HUES6 (cell line): ENCODE results near the gene ADCY6.

Source experiments
- H3K27ac ChIP-seq: 2 replicates; pipeline ENCODE4 v1.7.0; 2013; ENCODE audit warnings: low read depth, mild to moderate bottlenecking, low read length, inconsistent platforms
- H3K27me3 ChIP-seq: 2 replicates; pipeline ENCODE4 v1.6.1; 2013; ENCODE audit warnings: low read length; ENCODE audit not compliant: control insufficient read depth, insufficient read depth
- H3K36me3 ChIP-seq: 2 replicates; pipeline ENCODE4 v1.6.1; 2013; ENCODE audit warnings: low read length; ENCODE audit not compliant: control insufficient read depth, insufficient read depth
- H3K4me1 ChIP-seq: 2 replicates; pipeline ENCODE4 v1.6.1; 2013; ENCODE audit warnings: low read length; ENCODE audit not compliant: control insufficient read depth, insufficient read depth
- H3K4me3 ChIP-seq: 2 replicates; pipeline ENCODE4 v1.5.1; 2013; ENCODE audit warnings: low read depth, low read length
- H3K9ac ChIP-seq: one replicate; pipeline ENCODE4 v1.6.1; 2013; ENCODE audit warnings: mild to moderate bottlenecking, low read length
- H3K9me3 ChIP-seq: 2 replicates; pipeline ENCODE4 v1.6.1; 2013; ENCODE audit warnings: low read depth, low read length; ENCODE audit not compliant: control insufficient read depth, insufficient read depth

The ADCY6 gene

DNA sequence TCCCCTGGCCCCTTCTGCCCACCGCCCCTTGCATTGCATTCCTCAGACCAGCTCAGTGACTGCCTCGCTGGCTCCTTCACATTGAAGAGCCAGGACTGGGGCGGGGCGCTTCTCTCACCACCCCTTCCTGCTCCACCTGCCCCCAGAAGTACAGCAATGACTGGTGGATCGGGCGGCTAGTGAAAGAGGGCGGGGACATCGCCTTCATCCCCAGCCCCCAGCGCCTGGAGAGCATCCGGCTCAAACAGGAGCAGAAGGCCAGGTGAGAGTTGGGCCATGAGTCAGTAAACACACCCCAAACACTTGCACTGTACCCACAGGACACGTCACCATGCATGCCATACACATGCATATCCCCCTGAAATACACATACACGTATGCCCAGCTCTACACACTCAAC is 35.2 kb upstream of the ADCY6 start:
- Histone ChIP-seq H3K9me3 (no peaks in the 10 kb centered on the region), H3K27me3 (peaks cover 15% of the 10 kb centered on the region), H3K36me3 (peaks cover 29% of the 10 kb centered on the region), H3K9ac (no peak overlapping the region), H3K4me1 (peaks cover 22% of the 10 kb centered on the region), H3K27ac (no peak overlapping the region), H3K4me3 (no peak overlapping the region)

DNA sequence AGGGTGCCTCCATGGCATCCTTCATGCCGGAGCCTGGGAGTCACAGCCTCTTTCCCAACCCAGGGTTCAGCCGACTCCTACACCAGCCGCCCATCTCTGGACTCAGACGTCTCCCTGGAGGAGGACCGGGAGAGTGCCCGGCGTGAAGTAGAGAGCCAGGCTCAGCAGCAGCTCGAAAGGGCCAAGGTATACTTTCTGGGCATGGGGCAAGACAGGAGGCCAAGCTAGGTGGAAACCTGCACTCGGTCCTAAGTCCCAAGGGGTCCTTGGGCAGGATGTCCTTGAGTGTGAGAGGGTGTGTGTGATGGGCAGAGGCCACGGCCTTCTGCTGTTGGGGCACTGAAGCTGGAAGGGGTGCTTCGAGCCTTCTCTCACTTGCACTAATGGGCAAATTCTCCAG is 34.4 kb upstream of the ADCY6 start:
- no peak overlapping the region for H3K4me3 ChIP-seq
- H3K9ac ChIP-seq = no peak overlapping the region
- peaks cover 19% of the 10 kb centered on the region for H3K27me3 ChIP-seq
- H3K27ac ChIP-seq = no peak overlapping the region
- peaks cover 20% of the 10 kb centered on the region for H3K36me3 ChIP-seq
- peaks cover 23% of the 10 kb centered on the region for H3K4me1 ChIP-seq
- H3K9me3 ChIP-seq = no peaks in the 10 kb centered on the region

DNA sequence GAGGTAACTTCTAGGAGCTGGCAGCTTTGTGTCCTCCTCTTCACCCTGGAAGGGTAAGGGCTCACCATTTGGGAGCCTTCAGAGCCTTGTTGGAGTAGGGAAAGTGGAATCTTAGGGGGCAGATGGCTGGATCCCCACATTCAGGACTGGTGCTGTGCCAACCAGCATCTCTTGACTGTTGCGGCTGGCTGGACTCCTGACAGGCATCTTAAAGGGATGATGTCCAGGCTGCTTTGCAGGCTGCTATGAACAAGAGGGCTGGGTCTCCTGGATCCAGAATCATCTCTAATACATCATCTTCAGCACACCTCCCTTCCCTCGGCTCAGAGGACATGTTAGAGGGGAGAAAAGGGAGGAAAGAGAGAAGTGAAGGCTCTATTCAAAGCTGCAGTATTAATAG is 33.8 kb upstream of the ADCY6 start:
- H3K4me3 ChIP-seq = no peak overlapping the region
- H3K9me3 ChIP-seq = no peaks in the 10 kb centered on the region
- H3K4me1 ChIP-seq = peaks cover 25% of the 10 kb centered on the region
- no peak overlapping the region for H3K9ac ChIP-seq
- H3K36me3 ChIP-seq = peaks cover 16% of the 10 kb centered on the region
- H3K27ac ChIP-seq = no peak overlapping the region
- peaks cover 25% of the 10 kb centered on the region for H3K27me3 ChIP-seq

- Histone ChIP-seq H3K27ac (no peak overlapping the region), H3K36me3 (peaks cover 12% of the 10 kb centered on the region), H3K27me3 (peaks cover 31% of the 10 kb centered on the region), H3K4me1 (peaks cover 30% of the 10 kb centered on the region), H3K9ac (no peak overlapping the region), H3K9me3 (no peaks in the 10 kb centered on the region), H3K4me3 (no peak overlapping the region)
These were observed 33.2 kb upstream of the ADCY6 start for GRCh38 chr12:48822139-48822538.

GRCh38 chr12:48819986-48820725 is 31.3 kb upstream of the ADCY6 start:
- H3K27ac ChIP-seq = no peak overlapping the region
- H3K4me3 ChIP-seq = no peak overlapping the region
- H3K36me3 ChIP-seq = 0 out of 2 replicates have a peak, but pooled peaks cover 6% of the 10 kb centered on the region
- no peak overlapping the region for H3K9ac ChIP-seq
- peaks cover 39% of the 10 kb centered on the region for H3K4me1 ChIP-seq
- no peaks in the 10 kb centered on the region for H3K9me3 ChIP-seq
- H3K27me3 ChIP-seq = peaks cover 46% of the 10 kb centered on the region

DNA sequence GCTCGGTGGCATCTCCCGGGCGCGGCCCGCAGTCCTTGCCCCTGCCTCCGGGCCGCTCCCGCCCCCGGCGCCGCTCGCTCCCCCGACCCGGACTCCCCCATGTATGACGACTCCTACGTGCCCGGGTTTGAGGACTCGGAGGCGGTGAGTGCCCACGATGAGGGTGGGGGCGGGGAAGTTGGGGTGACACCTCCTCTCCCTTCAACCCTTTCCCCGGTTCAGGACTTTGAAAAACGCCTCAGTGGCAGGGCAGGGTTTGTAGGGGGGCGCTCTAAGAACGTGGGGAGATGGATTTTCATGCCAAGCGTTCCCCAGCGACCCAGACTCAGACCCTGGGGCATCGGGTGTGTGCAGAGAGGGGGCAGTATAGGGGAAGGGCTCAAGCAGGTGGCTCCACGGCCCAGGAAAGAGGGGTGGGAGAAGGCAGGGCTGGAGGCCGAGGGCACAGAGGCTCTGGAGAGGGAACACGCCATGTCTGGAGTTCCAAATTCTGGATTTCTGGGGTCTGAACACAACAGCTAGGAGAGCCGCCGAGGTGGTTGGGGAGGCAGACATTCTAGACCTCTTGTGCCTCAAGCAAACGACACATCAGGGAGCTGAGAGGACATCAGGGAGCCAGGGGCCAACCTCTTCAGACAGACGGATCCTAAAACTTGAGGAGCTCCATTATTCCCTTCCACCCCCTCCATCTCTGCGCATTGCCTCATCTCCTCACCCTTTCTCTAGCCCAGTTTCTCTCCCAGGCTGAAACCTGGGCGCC is 30.1 kb upstream of the ADCY6 start:
- H3K4me1 ChIP-seq = peaks cover 34% of the 10 kb centered on the region
- H3K4me3 ChIP-seq = peak overlapping the region; percentile 88
- H3K36me3 ChIP-seq = no peaks in the 10 kb centered on the region
- peak overlapping the region; percentile 37 for H3K9ac ChIP-seq
- no peaks in the 10 kb centered on the region for H3K9me3 ChIP-seq
- H3K27me3 ChIP-seq = peaks cover 46% of the 10 kb centered on the region
- no peak overlapping the region for H3K27ac ChIP-seq

GRCh38 chr12:48817873-48818830 is 29.3 kb upstream of the ADCY6 start, which contains the start of gene CACNB3:
Gene CACNB3 (plus strand): TSS chr12:48818496. CDS start chr12:48818930, 434 bp downstream.
- Histone ChIP-seq H3K9ac (peak within 1 kb of the TSS; percentile 37), H3K9me3 (no peaks in the 10 kb centered on the region), H3K36me3 (no peaks in the 10 kb centered on the region), H3K4me1 (peaks cover 31% of the 10 kb centered on the region), H3K4me3 (peak within 1 kb of the TSS; percentile 88), H3K27me3 (peaks cover 46% of the 10 kb centered on the region), H3K27ac (no peak within 1 kb of the TSS)

- peak overlapping the region; percentile 82 for H3K4me3 ChIP-seq
- no peaks in the 10 kb centered on the region for H3K9me3 ChIP-seq
- H3K27ac ChIP-seq = no peak overlapping the region
- no peaks in the 10 kb centered on the region for H3K36me3 ChIP-seq
- no peak overlapping the region for H3K9ac ChIP-seq
- peaks cover 60% of the 10 kb centered on the region for H3K27me3 ChIP-seq
- peaks cover 45% of the 10 kb centered on the region for H3K4me1 ChIP-seq
These were observed 27.4 kb upstream of the ADCY6 start for GRCh38 chr12:48816143-48816854.

- Histone ChIP-seq H3K4me3 (peak overlapping the region; percentile 82), H3K27me3 (peaks cover 63% of the 10 kb centered on the region), H3K9ac (peak overlapping the region; percentile 60), H3K36me3 (no peaks in the 10 kb centered on the region), H3K9me3 (no peaks in the 10 kb centered on the region), H3K27ac (no peak overlapping the region), H3K4me1 (peaks cover 52% of the 10 kb centered on the region)
These were observed 26.5 kb upstream of the ADCY6 start for GRCh38 chr12:48815126-48816110.
